Ammon's horn (tissue), 1 donor: ENCODE results near the gene MRPL43.
A peak's percentile ranks its signal among the peaks of the same experiment; 100 is the strongest.

ENCODE experiments used
- DNase-seq: peaks from one replicate; pipeline ENCODE4 v3.0.0-alpha.2; 2016; ENCODE audit warnings: low spot score

The MRPL43 gene

GRCh38 chr10:101019440-101019703 is 32.1 kb upstream of the MRPL43 start:
- DNase-seq: no peak

- peak; percentile 88 for DNase-seq
Observed at GRCh38 chr10:101018600-101019439, 31.5 kb upstream of the MRPL43 start.

GRCh38 chr10:101018118-101018599 is 30.9 kb upstream of the MRPL43 start:
- DNase-seq: no peak

- DNase-seq: no peak
Observed at GRCh38 chr10:101016814-101017213, 29.5 kb upstream of the MRPL43 start.

- no peak for DNase-seq
Observed at GRCh38 chr10:101015582-101015973, 28.3 kb upstream of the MRPL43 start.

- no peak for DNase-seq
Observed at GRCh38 chr10:101014966-101015581, 27.8 kb upstream of the MRPL43 start.

GRCh38 chr10:101014230-101014884 is 27.1 kb upstream of the MRPL43 start:
- DNase-seq: peak; percentile 80

- DNase-seq: no peak
Observed at GRCh38 chr10:101013365-101013825, 26.1 kb upstream of the MRPL43 start.

- DNase-seq: peak; percentile 98
Observed at GRCh38 chr10:101012525-101013364, 25.4 kb upstream of the MRPL43 start.

- no peak for DNase-seq
Observed at GRCh38 chr10:101011517-101012423, 24.5 kb upstream of the MRPL43 start.

- no peak for DNase-seq
Observed at GRCh38 chr10:101010329-101010728, 23.0 kb upstream of the MRPL43 start.

- DNase-seq: peak; percentile 90
Observed at GRCh38 chr10:101008823-101009423, 21.6 kb upstream of the MRPL43 start.

GRCh38 chr10:101007915-101008822 is 20.9 kb upstream of the MRPL43 start:
- peak; percentile 66 for DNase-seq

GRCh38 chr10:101007099-101007711 is 19.9 kb upstream of the MRPL43 start:
- no peak for DNase-seq

GRCh38 chr10:101006593-101007098 is 19.3 kb upstream of the MRPL43 start:
- no peak for DNase-seq

GRCh38 chr10:101005869-101006567 is 18.7 kb upstream of the MRPL43 start:
- DNase-seq: no peak

GRCh38 chr10:101005361-101005760 is 18.1 kb upstream of the MRPL43 start:
- DNase-seq: no peak

- DNase-seq: no peak
Observed at GRCh38 chr10:101003639-101004206, 16.4 kb upstream of the MRPL43 start.
